Activated CD4-positive, CD25-positive, alpha-beta regulatory T cell (primary cell): Measurements from ENCODE around the gene POLE3.
A peak's percentile ranks its signal among the peaks of the same experiment; 100 is the strongest.
"Not testable (repeated sequence)": the region's sequence is repeated elsewhere in the genome, so short reads cannot be mapped to it uniquely, and the experiment has no call there.

ENCODE experiments used
- DNase-seq, 4 experiments: peaks; one replicate each; lab custom pipeline; 2025; lab: John Stamatoyannopoulos, UW

POLE3 gene

GRCh38 chr9:113376634-113377567 is 33.6 kb downstream of the POLE3 start, which contains the start of gene HDHD3:
Gene HDHD3, minus strand, starts transcription at chr9:113376986. Its CDS starts 2,632 bp downstream, at chr9:113374354.
- peak; percentile 45 to 62 (median 54) for DNase-seq

- no peak for DNase-seq
Measured at GRCh38 chr9:113375057-113376023, 35.1 kb downstream of the POLE3 start.

- DNase-seq: no peak
Measured at GRCh38 chr9:113373676-113374392, 36.6 kb downstream of the POLE3 start.

GRCh38 chr9:113373256-113373655 is 37.2 kb downstream of the POLE3 start:
- DNase-seq: no peak

GRCh38 chr9:113372059-113372458 is 38.4 kb downstream of the POLE3 start:
- no peak for DNase-seq

GRCh38 chr9:113370806-113371325 is 39.6 kb downstream of the POLE3 start:
- DNase-seq: no peak

- no peak for DNase-seq
Measured at GRCh38 chr9:113369855-113370140, 40.7 kb downstream of the POLE3 start.

GRCh38 chr9:113368982-113369854 is 41.3 kb downstream of the POLE3 start:
- no peak for DNase-seq

- DNase-seq: no peak
Measured at GRCh38 chr9:113368348-113368981, 42.0 kb downstream of the POLE3 start.

- DNase-seq: not testable (repeated sequence)
Measured at GRCh38 chr9:113365652-113366051, 44.8 kb downstream of the POLE3 start.

GRCh38 chr9:113364951-113365350 is 45.5 kb downstream of the POLE3 start:
- DNase-seq: no peak

GRCh38 chr9:113363336-113363735 is 47.1 kb downstream of the POLE3 start:
- no peak for DNase-seq

GRCh38 chr9:113361304-113362018 is 49.0 kb downstream of the POLE3 start:
- DNase-seq: no peak

- no peak for DNase-seq
Measured at GRCh38 chr9:113360242-113360842, 50.1 kb downstream of the POLE3 start.

- DNase-seq: no peak
Measured at GRCh38 chr9:113359385-113359784, 51.1 kb downstream of the POLE3 start.
